Epithelial cell of esophagus (primary cell): ENCODE results near the gene ARRDC1.

Experiments
- DNase-seq: peaks from one replicate; pipeline ENCODE4 v3.0.0; 2010; ENCODE audit warnings: low read depth
- H3K4me3 ChIP-seq: 2 replicates; pipeline ENCODE4 v1.5.1; 2011; ENCODE audit warnings: mild to moderate bottlenecking, low read length, control low read depth
- CTCF ChIP-seq: IDR thresholded peaks from 2 replicates; pipeline ENCODE4 v1.5.1; 2011; ENCODE audit warnings: low read depth, mild to moderate bottlenecking, low read length, control low read depth, inconsistent platforms; ENCODE audit not compliant: insufficient read depth; ENCODE audit errors: missing control alignments

Gene ARRDC1

GRCh38 chr9:137648396-137648795 is 42.9 kb downstream of the ARRDC1 start:
- no peak for DNase-seq
- H3K4me3 ChIP-seq = no peak overlapping the region
- TF ChIP-seq CTCF = no peak

GRCh38 chr9:137649553-137649952 is 44.1 kb downstream of the ARRDC1 start:
- no peak for TF ChIP-seq CTCF
- DNase-seq = no peak
- no peak overlapping the region for H3K4me3 ChIP-seq

GRCh38 chr9:137650259-137650658 is 44.8 kb downstream of the ARRDC1 start:
- peak; percentile 27 for DNase-seq
- no peak overlapping the region for H3K4me3 ChIP-seq
- TF ChIP-seq CTCF = no peak

- DNase-seq = no peak
- H3K4me3 ChIP-seq = no peak overlapping the region
- no peak for TF ChIP-seq CTCF
Measured at GRCh38 chr9:137650779-137651178, 45.3 kb downstream of the ARRDC1 start.

- H3K4me3 ChIP-seq = no peak overlapping the region
- TF ChIP-seq CTCF = no peak
- DNase-seq = no peak
Measured at GRCh38 chr9:137656416-137656815, 50.9 kb downstream of the ARRDC1 start.

- DNase-seq = no peak
- TF ChIP-seq CTCF = no peak
- H3K4me3 ChIP-seq = no peak overlapping the region
Measured at GRCh38 chr9:137657606-137658005, 52.1 kb downstream of the ARRDC1 start.

- DNase-seq = no peak
- no peak for TF ChIP-seq CTCF
- no peak overlapping the region for H3K4me3 ChIP-seq
Measured at GRCh38 chr9:137658781-137659180, 53.3 kb downstream of the ARRDC1 start.
